ENCODE data around the gene CCSER1. TPM values are rescaled to one million over a fixed set of nuclear protein-coding genes. Genes with fewer than 3 reads are reported as not detected.

Gene CCSER1
- total and polyA plus RNA-seq, 2 donors (not counting 1 experiment from before 2014, with no cell fraction given): under 0.01 TPM; not detected in 1

DNA sequence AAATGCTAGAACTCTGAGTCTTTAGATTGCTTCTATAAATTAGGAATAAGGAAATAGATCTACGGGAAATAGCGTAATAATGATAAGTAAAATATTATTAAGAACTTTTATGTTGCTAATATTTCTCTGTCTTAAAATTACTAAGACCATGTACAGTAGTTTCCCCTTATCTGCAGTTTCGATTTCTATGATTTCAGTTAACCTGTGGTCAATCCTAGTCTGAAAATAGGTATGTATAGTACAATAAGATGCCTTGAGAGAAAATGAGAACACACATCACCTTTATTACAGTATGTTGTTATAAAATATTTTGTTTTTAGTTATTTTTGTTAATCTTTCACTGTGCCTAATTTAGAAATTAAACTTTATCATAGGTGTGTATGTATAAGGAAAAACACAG lies 92.6 kb downstream of the CCSER1 start:
- Histone ChIP-seq H3K36me3 (ENCODE audit: control insufficient read depth, insufficient read depth, low read length) (no peaks in the 10 kb centered on the region), H3K9ac (ENCODE audit: insufficient read depth, low read length) (no peak overlapping the region), H3K79me2 (ENCODE audit: control insufficient read depth, insufficient read depth, low read length) (no peaks in the 10 kb centered on the region), H3K27ac (ENCODE audit: insufficient read depth, low read length) (no peak overlapping the region), H4K20me1 (ENCODE audit: control insufficient read depth, extremely low read depth, insufficient read depth, low read length) (no peaks in the 10 kb centered on the region), H3K4me2 (ENCODE audit: extremely low read depth, insufficient read depth, low read length) (no peak overlapping the region), H3K4me3 (replicated peaks in 1 of 4; ENCODE audit: control extremely low read depth in 1 of 4, insufficient read depth in 1 of 4, low read depth in 3 of 4, low read length in 4 of 4) (no peak overlapping the region), H2AFZ (ENCODE audit: low read length) (no peak overlapping the region), H3K4me1 (ENCODE audit: control insufficient read depth, extremely low read depth, insufficient read depth, low read length) (no peaks in the 10 kb centered on the region), H3K27me3 (ENCODE audit: control insufficient read depth, insufficient read depth, low read length) (no peaks in the 10 kb centered on the region), H3K9me3 (ENCODE audit: control insufficient read depth, insufficient read depth, low read depth, low read length) (no peaks in the 10 kb centered on the region)
- TF ChIP-seq EZH2 (IDR thresholded peaks at IDR 0.05; ENCODE audit: low read length, missing control alignments) (no peak), CTCF (conservative IDR thresholded peaks at IDR 0.05 in 1 of 2, IDR thresholded peaks at IDR 0.05 in 1 of 2; ENCODE audit: low read depth in 1 of 2, low read length in 2 of 2) (no peak)
- DNase-seq (ENCODE audit: low read depth in 2 of 2): no peak

- TF ChIP-seq EZH2 (IDR thresholded peaks at IDR 0.05; ENCODE audit: low read length, missing control alignments) (no peak), CTCF (conservative IDR thresholded peaks at IDR 0.05 in 1 of 2, IDR thresholded peaks at IDR 0.05 in 1 of 2; ENCODE audit: low read depth in 1 of 2, low read length in 2 of 2) (no peak)
- no peak for DNase-seq (ENCODE audit: low read depth in 2 of 2)
These were observed 93.3 kb downstream of the CCSER1 start for GRCh38 chr4:90220459-90220858.

GRCh38 chr4:90226734-90227133 lies 99.5 kb downstream of the CCSER1 start:
- H2AFZ ChIP-seq (ENCODE audit: low read length): no peak overlapping the region
- peak in 1 of 2 donors; percentile 6 for DNase-seq (ENCODE audit: low read depth in 2 of 2)
- H3K9me3 ChIP-seq (ENCODE audit: control insufficient read depth, insufficient read depth, low read depth, low read length): no peaks in the 10 kb centered on the region
- no peak overlapping the region for H3K27ac ChIP-seq (ENCODE audit: insufficient read depth, low read length)
- H3K4me2 ChIP-seq (ENCODE audit: extremely low read depth, insufficient read depth, low read length): no peak overlapping the region
- no peaks in the 10 kb centered on the region for H4K20me1 ChIP-seq (ENCODE audit: control insufficient read depth, extremely low read depth, insufficient read depth, low read length)
- no peaks in the 10 kb centered on the region for H3K79me2 ChIP-seq (ENCODE audit: control insufficient read depth, insufficient read depth, low read length)
- TF ChIP-seq EZH2 (IDR thresholded peaks at IDR 0.05; ENCODE audit: low read length, missing control alignments) (no peak), CTCF (conservative IDR thresholded peaks at IDR 0.05 in 1 of 2, IDR thresholded peaks at IDR 0.05 in 1 of 2; ENCODE audit: low read depth in 1 of 2, low read length in 2 of 2) (no peak)
- H3K4me3 ChIP-seq (replicated peaks in 1 of 4; ENCODE audit: control extremely low read depth in 1 of 4, insufficient read depth in 1 of 4, low read depth in 3 of 4, low read length in 4 of 4): no peak overlapping the region
- H3K27me3 ChIP-seq (ENCODE audit: control insufficient read depth, insufficient read depth, low read length): no peaks in the 10 kb centered on the region
- no peaks in the 10 kb centered on the region for H3K36me3 ChIP-seq (ENCODE audit: control insufficient read depth, insufficient read depth, low read length)
- no peak overlapping the region for H3K9ac ChIP-seq (ENCODE audit: insufficient read depth, low read length)
- H3K4me1 ChIP-seq (ENCODE audit: control insufficient read depth, extremely low read depth, insufficient read depth, low read length): no peaks in the 10 kb centered on the region

More at GRCh38 chr4:90220459-90220858, 93.3 kb downstream of the CCSER1 start:
- no peaks in the 10 kb centered on the region for H4K20me1 ChIP-seq (ENCODE audit: control insufficient read depth, extremely low read depth, insufficient read depth, low read length)
- no peaks in the 10 kb centered on the region for H3K4me1 ChIP-seq (ENCODE audit: control insufficient read depth, extremely low read depth, insufficient read depth, low read length)
- no peak overlapping the region for H3K4me3 ChIP-seq (replicated peaks in 1 of 4; ENCODE audit: control extremely low read depth in 1 of 4, insufficient read depth in 1 of 4, low read depth in 3 of 4, low read length in 4 of 4)
- no peak overlapping the region for H3K4me2 ChIP-seq (ENCODE audit: extremely low read depth, insufficient read depth, low read length)
- H3K79me2 ChIP-seq (ENCODE audit: control insufficient read depth, insufficient read depth, low read length): no peaks in the 10 kb centered on the region
- no peak overlapping the region for H3K27ac ChIP-seq (ENCODE audit: insufficient read depth, low read length)
- no peaks in the 10 kb centered on the region for H3K9me3 ChIP-seq (ENCODE audit: control insufficient read depth, insufficient read depth, low read depth, low read length)
- no peaks in the 10 kb centered on the region for H3K27me3 ChIP-seq (ENCODE audit: control insufficient read depth, insufficient read depth, low read length)
- H3K9ac ChIP-seq (ENCODE audit: insufficient read depth, low read length): no peak overlapping the region
- no peak overlapping the region for H2AFZ ChIP-seq (ENCODE audit: low read length)
- no peaks in the 10 kb centered on the region for H3K36me3 ChIP-seq (ENCODE audit: control insufficient read depth, insufficient read depth, low read length)

Data from fibroblast of lung (primary cell).